H1 (cell line): ENCODE measurements around the gene TBC1D22A. TPM values are rescaled to one million over a fixed set of nuclear protein-coding genes. Genes with fewer than 3 reads are reported as not detected.

Experiments
- CBX5 ChIP-seq: fragments of 300-800, 300-1000 bp; sonication (generic); IDR thresholded peaks from 2 replicates; pipeline ENCODE4 v1.7.1; 2016; ENCODE audit warnings: antibody characterized with exemption, low read length, low read depth
- polyA plus RNA-seq, 7 experiments: library from polyadenylated mRNA; depleted of rRNA in 3 of 7; stranded (reverse) in 5 of 7; unstranded in 2 of 7; fragments of >200 nt in 5 of 7; fragments of 200-250 nt in 2 of 7; gene quantifications; 1 replicate in 5 of 7; 2 replicates in 1 of 7; 4 replicates in 1 of 7; pipeline versions ENCODE4 v1.2.1 to v1.2.3, GENCODE V29; 2011 to 2013; ENCODE audit warnings: missing spikeins in 2 of 7, mixed read lengths in 2 of 7
- total RNA-seq: library from RNA; stranded (reverse); fragmentation: NEBNext Ultra II Directional; extraction: Animal tissue kit (Norgen Biotek cat#: 25700); gene quantifications from 2 replicates; pipeline ENCODE4 v1.2.1, GENCODE V29; 2021

TBC1D22A gene
- total and polyA plus RNA-seq, 2 of the 8 experiments (the other 6 are each of a cell fraction or from before 2014, with no cell fraction given): 11.9 to 18.4 TPM

GRCh38 chr22:47042116-47042825 is 279.8 kb downstream of the TBC1D22A start (continued):
- TF ChIP-seq CBX5: no peak
